ENCODE measurements around the gene PHYH. TPM values are rescaled to one million over a fixed set of nuclear protein-coding genes. Genes with fewer than 3 reads are reported as not detected.

The PHYH gene
- total RNA-seq, 1 experiment from 2014 or later: 6.0 TPM

Other genes with a start within 250 kb of the PHYH start
- gene OPTN, start 199.9 kb downstream of the PHYH start, total RNA-seq (2014; rRNA removed; shearing (Covaris generic)): 20.3 and 21.2 TPM in 2 replicates
- 14.5 and 20.1 TPM in 2 replicates for gene MCM10, start 138.5 kb downstream of the PHYH start, total RNA-seq (2014; rRNA removed; shearing (Covaris generic))
- not detected in 2 replicates for gene UCMA, start 65.7 kb downstream of the PHYH start, total RNA-seq (2014; rRNA removed; shearing (Covaris generic))
- 53.8 and 58.8 TPM in 2 replicates for gene SEPHS1, start 48.2 kb upstream of the PHYH start, total RNA-seq (2014; rRNA removed; shearing (Covaris generic))
- 0.13 and 0.31 TPM in 2 replicates for gene BEND7, start 228.9 kb upstream of the PHYH start, total RNA-seq (2014; rRNA removed; shearing (Covaris generic))